HL-60 (cell line): ENCODE results near the gene SLF1.
"Not testable (repeated sequence)": the region's sequence is repeated elsewhere in the genome, so short reads cannot be mapped to it uniquely, and the experiment has no call there.

Experiments
- GABPA ChIP-seq: IDR thresholded peaks from 2 replicates; pipeline ENCODE4 v1.6.1; 2012; ENCODE audit warnings: low read depth
- POLR2AphosphoS5 ChIP-seq: IDR thresholded peaks from 2 replicates; pipeline ENCODE4 v1.6.1; 2012; ENCODE audit warnings: low read depth
- SPI1 ChIP-seq: IDR thresholded peaks from 2 replicates; pipeline ENCODE4 v1.6.1; 2012; ENCODE audit warnings: low read depth, mild to moderate bottlenecking, borderline replicate concordance
- TF ChIP-seq, protein P1 (sequence below): IDR thresholded peaks from one replicate; pipeline ENCODE4 v1.5.1; 2011; ENCODE audit warnings: low read length, control low read depth, inconsistent platforms; ENCODE audit not compliant: insufficient read depth
- TF ChIP-seq, protein P2 (sequence below): IDR thresholded peaks from 2 replicates; pipeline ENCODE4 v1.6.1; 2012; ENCODE audit warnings: low read depth; ENCODE audit not compliant: insufficient replicate concordance

DNA sequence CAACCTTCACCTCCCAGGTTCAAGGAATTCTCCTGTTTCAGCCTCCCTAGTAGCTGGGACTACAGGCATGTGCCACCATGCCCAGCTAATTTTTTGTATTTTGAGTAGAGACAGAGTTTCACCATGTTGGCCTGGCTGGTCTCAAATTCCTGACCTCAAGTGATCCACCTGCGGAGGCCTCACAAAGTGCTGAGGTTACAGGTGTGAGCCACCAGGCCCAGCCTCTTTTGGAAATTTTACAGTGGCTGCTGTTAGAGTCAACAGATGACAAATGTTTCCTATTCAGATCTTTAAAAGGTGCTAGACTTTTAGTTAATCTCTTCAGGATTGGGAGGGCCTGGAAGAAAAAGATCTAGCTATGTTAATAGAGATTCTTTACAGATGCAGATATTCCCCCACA is 45.1 kb upstream of the SLF1 start:
- TF ChIP-seq, protein P1, sequence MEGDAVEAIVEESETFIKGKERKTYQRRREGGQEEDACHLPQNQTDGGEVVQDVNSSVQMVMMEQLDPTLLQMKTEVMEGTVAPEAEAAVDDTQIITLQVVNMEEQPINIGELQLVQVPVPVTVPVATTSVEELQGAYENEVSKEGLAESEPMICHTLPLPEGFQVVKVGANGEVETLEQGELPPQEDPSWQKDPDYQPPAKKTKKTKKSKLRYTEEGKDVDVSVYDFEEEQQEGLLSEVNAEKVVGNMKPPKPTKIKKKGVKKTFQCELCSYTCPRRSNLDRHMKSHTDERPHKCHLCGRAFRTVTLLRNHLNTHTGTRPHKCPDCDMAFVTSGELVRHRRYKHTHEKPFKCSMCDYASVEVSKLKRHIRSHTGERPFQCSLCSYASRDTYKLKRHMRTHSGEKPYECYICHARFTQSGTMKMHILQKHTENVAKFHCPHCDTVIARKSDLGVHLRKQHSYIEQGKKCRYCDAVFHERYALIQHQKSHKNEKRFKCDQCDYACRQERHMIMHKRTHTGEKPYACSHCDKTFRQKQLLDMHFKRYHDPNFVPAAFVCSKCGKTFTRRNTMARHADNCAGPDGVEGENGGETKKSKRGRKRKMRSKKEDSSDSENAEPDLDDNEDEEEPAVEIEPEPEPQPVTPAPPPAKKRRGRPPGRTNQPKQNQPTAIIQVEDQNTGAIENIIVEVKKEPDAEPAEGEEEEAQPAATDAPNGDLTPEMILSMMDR: not testable (repeated sequence)
- not testable (repeated sequence) for TF ChIP-seq POLR2AphosphoS5, GABPA, SPI1
- TF ChIP-seq, protein P2, sequence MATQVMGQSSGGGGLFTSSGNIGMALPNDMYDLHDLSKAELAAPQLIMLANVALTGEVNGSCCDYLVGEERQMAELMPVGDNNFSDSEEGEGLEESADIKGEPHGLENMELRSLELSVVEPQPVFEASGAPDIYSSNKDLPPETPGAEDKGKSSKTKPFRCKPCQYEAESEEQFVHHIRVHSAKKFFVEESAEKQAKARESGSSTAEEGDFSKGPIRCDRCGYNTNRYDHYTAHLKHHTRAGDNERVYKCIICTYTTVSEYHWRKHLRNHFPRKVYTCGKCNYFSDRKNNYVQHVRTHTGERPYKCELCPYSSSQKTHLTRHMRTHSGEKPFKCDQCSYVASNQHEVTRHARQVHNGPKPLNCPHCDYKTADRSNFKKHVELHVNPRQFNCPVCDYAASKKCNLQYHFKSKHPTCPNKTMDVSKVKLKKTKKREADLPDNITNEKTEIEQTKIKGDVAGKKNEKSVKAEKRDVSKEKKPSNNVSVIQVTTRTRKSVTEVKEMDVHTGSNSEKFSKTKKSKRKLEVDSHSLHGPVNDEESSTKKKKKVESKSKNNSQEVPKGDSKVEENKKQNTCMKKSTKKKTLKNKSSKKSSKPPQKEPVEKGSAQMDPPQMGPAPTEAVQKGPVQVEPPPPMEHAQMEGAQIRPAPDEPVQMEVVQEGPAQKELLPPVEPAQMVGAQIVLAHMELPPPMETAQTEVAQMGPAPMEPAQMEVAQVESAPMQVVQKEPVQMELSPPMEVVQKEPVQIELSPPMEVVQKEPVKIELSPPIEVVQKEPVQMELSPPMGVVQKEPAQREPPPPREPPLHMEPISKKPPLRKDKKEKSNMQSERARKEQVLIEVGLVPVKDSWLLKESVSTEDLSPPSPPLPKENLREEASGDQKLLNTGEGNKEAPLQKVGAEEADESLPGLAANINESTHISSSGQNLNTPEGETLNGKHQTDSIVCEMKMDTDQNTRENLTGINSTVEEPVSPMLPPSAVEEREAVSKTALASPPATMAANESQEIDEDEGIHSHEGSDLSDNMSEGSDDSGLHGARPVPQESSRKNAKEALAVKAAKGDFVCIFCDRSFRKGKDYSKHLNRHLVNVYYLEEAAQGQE: not testable (repeated sequence)
